HK-2 (cell line): ENCODE results near the gene ZC3HAV1L.
A peak's percentile ranks its signal among the peaks of the same experiment; 100 is the strongest.
"Not testable (repeated sequence)": the region's sequence is repeated elsewhere in the genome, so short reads cannot be mapped to it uniquely, and the experiment has no call there.

Source experiments
- DNase-seq: peaks from one replicate; pipeline ENCODE4 v3.0.0-alpha.2; 2018; ENCODE audit not compliant: unreplicated experiment

ZC3HAV1L gene

GRCh38 chr7:139035586-139036353 lies at the start of gene ZC3HAV1L:
ZC3HAV1L (minus strand) TSS chr7:139036042; CDS start chr7:139036017, 25 bp downstream.
- DNase-seq = peak; percentile 86

- DNase-seq = no peak
Measured at GRCh38 chr7:139084709-139085108, 48.9 kb upstream of the ZC3HAV1L start.

DNA sequence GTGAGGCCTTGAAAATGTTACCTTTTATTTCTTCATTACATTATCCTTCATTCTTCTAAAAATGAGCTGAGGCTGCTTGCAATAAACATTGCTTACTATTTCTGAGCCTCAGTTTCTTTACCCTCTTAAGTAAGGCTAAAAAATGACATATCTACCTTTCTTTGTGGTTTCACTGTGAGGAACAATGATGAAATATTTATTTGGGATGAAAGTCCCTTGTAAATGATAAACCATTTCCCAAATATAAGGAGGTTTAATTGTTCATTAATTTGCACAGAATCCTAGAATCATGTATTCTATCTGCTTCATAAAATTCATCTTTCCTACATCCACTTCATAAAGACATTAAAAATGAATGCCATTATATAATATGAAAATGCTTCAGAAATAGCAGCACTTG lies 45.7 kb upstream of the ZC3HAV1L start:
- no peak for DNase-seq

DNA sequence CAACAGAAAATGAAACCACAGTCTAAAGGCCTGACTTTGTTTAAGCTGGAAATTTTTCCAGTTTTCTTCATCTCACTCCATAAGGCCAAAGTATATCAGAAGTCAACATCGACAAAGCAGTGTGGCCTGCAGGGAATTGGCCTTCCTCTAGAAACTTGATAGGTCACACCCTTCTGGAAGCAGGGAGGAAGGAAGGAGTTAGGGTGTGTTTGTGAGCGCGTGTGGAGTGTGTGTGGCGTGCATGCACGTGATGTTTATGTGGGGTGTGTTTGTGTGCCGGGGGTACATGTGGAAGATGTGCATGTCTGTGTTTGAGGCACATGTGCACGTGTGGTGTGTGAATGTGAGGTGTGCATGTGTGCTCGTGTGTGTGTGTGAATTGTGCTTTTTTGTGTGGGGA lies 45.1 kb upstream of the ZC3HAV1L start:
- DNase-seq = no peak

GRCh38 chr7:139079861-139080260 lies 44.0 kb upstream of the ZC3HAV1L start:
- no peak for DNase-seq

DNA sequence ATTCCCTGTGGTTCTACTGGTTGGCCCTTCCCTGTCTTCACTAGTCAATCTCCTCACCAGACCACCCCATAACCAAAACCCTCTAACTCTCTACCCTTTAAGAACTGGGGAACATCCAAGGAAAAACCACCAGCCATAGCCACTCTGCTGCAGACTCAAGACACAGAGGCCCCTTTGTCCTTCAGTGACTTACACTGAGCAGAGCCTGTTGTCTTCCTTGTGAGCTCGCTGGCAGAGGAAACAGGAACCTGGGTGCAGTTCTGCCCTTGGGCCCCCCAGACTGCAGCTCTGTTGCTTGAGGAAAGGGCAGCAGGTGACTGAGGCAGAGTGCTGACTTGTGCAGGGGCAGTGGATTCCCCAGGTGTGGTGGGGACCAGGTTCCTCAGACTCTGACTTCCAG lies 43.1 kb upstream of the ZC3HAV1L start:
- no peak for DNase-seq

GRCh38 chr7:139078399-139078798 lies 42.6 kb upstream of the ZC3HAV1L start:
- DNase-seq = no peak

DNA sequence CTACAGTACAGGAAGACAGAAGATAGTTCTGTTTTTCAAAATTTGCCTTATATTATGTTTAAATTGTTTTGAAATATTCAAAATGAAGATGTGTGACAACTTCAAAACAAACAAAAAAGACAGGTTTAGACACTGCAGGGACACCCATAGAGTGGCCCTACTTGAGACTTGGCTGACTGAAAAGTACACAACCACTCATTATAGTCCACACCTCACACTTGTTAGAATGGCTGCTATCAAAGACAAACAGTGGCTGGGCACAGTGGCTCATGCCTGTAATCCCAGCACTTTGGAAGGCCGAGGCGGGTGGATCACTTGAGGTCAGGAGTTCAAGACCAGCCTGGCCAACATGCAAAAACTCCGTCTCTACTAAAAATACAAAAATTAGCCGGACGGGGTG lies 41.9 kb upstream of the ZC3HAV1L start:
- DNase-seq = not testable (repeated sequence)

DNA sequence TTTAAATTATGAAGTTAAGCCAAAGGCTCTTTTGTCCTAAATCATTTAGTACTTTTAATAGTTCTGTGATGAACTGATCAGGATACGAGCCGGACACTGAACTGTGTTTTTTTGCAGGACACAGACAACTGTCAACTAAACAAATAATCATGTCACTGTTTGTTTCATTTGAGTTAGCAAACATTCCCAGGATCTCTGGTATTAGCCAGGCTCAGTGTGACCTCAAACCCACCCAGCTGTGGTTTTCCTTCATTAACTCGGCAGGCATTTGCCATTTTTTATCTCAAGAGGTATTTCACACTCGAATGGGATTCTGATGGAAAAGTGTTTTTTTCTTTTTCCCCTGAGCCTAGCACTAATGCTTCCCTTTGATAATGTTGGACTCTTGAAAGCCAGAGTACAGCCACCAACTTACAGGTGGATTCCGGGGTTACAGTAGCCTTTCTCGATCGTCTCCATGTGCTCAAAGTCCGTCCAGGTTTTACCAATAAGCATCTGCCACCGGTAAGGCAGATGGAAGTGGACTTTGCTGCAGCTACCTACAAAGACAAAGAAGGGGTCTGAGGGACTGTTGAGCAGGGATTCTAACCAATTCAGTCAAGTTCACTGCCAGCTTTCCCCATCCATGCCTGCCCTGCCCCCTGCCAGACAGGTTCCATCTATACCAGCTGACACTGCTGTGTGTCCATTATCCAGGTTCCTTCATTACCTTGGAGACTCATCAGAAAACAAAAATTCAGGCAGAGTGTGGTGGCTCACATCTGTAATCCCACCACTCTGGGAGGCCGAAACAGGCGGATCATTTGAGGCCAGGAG lies 40.2 kb upstream of the ZC3HAV1L start:
- DNase-seq = no peak

DNA sequence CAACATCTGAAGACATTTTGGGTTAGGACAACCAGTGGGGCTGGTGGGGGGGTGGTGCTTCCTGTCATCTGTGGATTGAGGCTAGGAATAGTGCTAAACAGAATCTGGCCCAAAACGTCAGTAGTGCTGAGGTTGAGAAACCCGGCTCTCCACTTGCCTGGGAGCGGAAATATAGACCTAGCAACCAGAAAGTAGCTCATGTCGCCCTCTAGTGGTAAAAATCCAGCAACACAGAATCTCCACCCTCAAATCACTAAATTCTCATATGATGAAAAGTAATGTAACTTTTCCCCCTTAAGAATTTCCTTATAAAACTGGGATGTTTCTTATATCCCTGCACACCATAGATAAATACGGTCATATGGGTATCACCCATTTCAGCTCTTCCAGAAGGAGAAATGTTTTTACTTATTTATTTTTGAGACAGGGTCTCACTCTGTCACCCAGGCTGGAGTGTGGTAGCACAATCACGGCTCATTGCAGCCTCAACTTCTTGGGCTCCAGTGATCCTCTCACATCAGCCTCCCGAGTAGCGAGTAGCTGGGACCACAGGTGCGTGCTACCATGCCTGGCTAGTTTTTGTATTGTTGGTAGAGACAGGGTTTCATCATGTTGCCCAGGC lies 39.3 kb upstream of the ZC3HAV1L start:
- DNase-seq = peak; percentile 65

- DNase-seq = no peak
Measured at GRCh38 chr7:139072796-139073195, 37.0 kb upstream of the ZC3HAV1L start.

DNA sequence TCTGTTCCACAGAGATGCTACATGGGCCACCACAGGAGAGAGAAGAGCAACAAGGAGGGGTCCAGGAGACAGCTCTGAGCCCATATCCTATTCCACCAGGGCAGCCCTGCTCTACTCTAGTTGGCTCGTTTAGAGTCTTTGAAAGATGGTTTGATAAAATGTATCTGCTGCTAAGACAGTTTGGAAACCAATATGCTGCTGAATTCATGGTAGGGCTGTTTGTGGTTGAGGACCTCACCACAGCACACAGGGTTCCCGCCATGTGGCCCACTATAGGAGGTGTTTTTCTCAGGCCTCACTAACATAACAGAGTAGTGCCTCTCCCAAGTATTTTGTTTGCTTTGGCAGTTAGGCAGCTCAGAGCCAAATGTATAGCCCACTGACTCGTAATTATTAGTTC lies 35.8 kb upstream of the ZC3HAV1L start:
- no peak for DNase-seq

DNA sequence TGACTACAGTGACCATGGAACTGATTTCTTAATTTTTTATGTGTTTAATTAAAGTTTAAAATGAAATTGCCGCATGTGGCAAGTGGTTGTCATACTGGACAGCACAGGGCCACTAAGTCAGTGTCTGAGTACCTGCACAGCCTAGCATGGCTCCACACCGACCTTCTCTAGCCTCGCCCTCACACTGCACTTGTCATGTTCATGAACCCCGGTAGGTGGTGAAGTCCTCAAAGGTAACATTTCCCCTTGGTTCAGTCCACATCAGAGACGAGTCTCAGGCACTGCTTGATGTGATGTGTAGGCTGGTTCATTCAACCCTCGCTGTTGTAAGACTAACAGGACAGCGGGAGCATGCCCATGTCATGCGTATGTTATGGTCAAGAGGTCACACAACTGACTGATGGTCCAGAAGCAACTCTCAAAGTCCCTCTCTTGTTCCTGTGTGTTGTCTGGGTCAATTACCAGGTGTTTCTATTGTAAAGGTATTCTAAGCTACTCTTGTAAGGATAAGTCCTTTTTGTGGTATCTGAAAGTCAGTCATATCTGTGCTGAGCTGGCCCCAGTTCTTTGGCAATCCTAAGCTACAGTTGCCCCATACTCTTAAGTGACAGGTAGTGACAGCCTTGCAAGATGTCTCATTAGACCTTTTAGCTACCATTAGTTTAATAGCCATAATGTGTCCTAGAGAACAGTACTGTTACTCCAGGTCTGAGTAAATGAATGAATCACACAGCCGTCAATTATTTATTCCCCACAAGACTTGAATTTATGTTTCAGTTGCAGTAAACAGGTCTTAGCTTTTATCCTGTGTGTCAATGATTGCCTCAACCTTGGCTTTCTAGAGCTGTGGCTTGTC lies 32.9 kb upstream of the ZC3HAV1L start:
- DNase-seq = no peak

DNA sequence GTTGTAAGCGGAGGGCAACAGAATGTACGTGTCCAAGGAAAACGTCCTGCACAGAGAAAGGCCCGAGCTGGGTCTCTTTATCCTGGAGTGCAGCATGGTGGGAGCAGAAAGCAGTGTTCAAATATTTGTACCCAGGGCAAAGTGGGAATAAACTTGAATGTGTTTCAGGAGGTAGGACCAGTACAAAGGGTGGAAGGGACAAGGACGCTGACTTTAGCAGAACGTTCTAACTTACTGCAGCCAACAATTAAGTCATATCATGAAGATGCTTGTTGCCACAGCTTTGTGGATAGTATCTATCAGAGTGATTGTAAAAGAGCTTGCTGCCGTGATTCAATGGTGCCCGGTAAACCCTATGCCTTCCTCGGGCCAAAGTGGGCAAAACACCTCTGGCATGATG lies 30.5 kb upstream of the ZC3HAV1L start:
- no peak for DNase-seq

GRCh38 chr7:139065323-139065722 lies 29.5 kb upstream of the ZC3HAV1L start:
- DNase-seq = no peak

GRCh38 chr7:139061416-139061815 lies 25.6 kb upstream of the ZC3HAV1L start:
- no peak for DNase-seq

DNA sequence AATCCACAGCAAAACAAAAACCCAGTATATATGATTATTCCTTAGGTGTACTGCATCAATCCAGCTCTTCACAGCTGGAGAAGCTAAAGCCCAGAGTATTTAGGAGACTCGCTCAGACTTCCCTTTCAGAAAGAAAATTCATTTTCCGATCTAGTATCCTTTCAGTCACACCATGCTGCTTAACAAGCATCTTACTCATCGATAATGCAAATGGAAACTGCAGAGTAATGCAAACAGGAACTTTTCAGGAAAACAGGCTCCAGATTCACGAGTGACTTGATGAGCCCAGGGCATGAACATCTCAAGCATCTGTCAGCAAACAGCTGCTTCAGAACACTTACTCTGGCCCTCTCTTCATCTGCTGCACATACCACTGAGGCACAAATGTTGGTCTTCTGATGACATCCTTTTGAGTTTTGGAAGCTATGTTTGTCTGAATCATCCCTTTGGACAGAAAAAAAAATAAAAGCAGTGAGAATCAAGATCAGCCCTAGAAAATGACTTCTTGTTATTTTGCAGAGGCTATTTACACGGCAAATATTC lies 24.9 kb upstream of the ZC3HAV1L start:
- no peak for DNase-seq

GRCh38 chr7:139059905-139060304 lies 24.1 kb upstream of the ZC3HAV1L start:
- no peak for DNase-seq

GRCh38 chr7:139058943-139059342 lies 23.1 kb upstream of the ZC3HAV1L start:
- DNase-seq = no peak

- DNase-seq = no peak
Measured at GRCh38 chr7:139055674-139056073, 19.8 kb upstream of the ZC3HAV1L start.

GRCh38 chr7:139054656-139055055 lies 18.8 kb upstream of the ZC3HAV1L start:
- not testable (repeated sequence) for DNase-seq
